ENCODE results near the gene HNRNPH1. TPM values are rescaled to one million over a fixed set of nuclear protein-coding genes. Genes with fewer than 3 reads are reported as not detected.

The HNRNPH1 gene
- total and polyA plus RNA-seq, 2 of the 8 experiments (the other 6 are each of a cell fraction or from before 2014, with no cell fraction given): 170 to 735 TPM

DNA sequence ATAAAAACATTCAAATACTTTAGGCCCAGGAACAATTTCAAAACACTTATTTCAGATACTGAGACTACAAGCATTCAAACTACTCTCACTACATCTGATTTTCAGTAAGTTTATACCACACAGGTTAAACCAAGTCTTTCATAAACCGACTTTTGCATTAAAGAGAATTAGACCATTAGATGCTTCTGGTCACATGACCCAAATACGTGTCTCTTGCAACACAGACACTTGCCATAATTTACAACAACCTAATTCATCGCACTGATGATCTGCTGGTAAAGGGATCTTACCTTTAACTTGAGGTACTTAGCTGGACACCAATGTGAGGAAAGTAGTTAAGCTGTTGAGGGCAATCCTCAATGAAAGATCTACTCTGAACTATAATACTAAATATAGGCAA lies 3.2 kb downstream of the HNRNPH1 start:
- H3K23me2 ChIP-seq (ENCODE audit: low read depth, low read length): peaks cover 14% of the 10 kb centered on the region
- no peak overlapping the region for H2BK20ac ChIP-seq (ENCODE audit: low read length)
- 77% methylated on average over 3 of the region's 3 CpGs; no CpG with 5 or more reads in 1 of the 2 experiments for WGBS, 2 experiments (ENCODE audit: extremely low coverage in 1 of 2, insufficient coverage in 1 of 2, insufficient read length in 1 of 2, insufficient replicate concordance in 2 of 2, low coverage in 1 of 2, low lambda C conversion rate in 2 of 2, missing lambda C conversion rate in 1 of 2)
- peaks cover 29 to 73% (median 60%) of the 10 kb centered on the region in 4 experiments for H3K36me3 ChIP-seq (ENCODE audit: control insufficient read depth in 2 of 4, insufficient read depth in 4 of 4, low read length in 3 of 4)
- no peak overlapping the region for H3K56ac ChIP-seq (replicated peaks; ENCODE audit: insufficient read length, low read depth, low read length)
- no peak for FAIRE-seq
- H2BK12ac ChIP-seq (ENCODE audit: low read depth, low read length): no peak overlapping the region
- no peak overlapping the region for H4K91ac ChIP-seq (replicated peaks; ENCODE audit: insufficient read length, low read length)
- no peak overlapping the region for H2BK15ac ChIP-seq (ENCODE audit: low read length)
- H4K5ac ChIP-seq (ENCODE audit: insufficient read length, low read depth, low read length): no peak overlapping the region
- H3K23ac ChIP-seq (ENCODE audit: insufficient read length): no peak overlapping the region
- peaks cover 5 to 24% (median 14%) of the 10 kb centered on the region in 4 experiments for H3K4me1 ChIP-seq (replicated peaks in 1 of 4; ENCODE audit: control insufficient read depth in 3 of 4, insufficient read depth in 4 of 4, low read length in 3 of 4)
- no peak overlapping the region for H2AK5ac ChIP-seq (ENCODE audit: low read depth, low read length)
- H4K8ac ChIP-seq (ENCODE audit: extremely low read depth, insufficient read depth, low read length): no peak overlapping the region
- peaks cover 36 to 46% of the 10 kb centered on the region in 2 experiments for H4K20me1 ChIP-seq (replicated peaks in 1 of 2; ENCODE audit: control insufficient read depth in 1 of 2, insufficient read depth in 2 of 2, low read length in 2 of 2)
- no peak overlapping the region for H2BK120ac ChIP-seq (replicated peaks; ENCODE audit: low read depth, low read length)
- H3K27me3 ChIP-seq (replicated peaks in 1 of 4; ENCODE audit: control insufficient read depth in 3 of 4, extremely low read depth in 1 of 4, insufficient read depth in 3 of 4, low read length in 3 of 4): no peaks in the 10 kb centered on the region
- ChIA-PET POLR2A (ENCODE audit: partially characterized antibody) (interaction anchor here (0.6 to 20.5 kb wide), 11 partner anchors 19 to 96 kb away, joined by 3 to 351 read pairs (median 3); partner anchors contain the start of gene CBY3), CTCF (ENCODE audit: partially characterized antibody) (interaction anchor here (0.6 to 7.7 kb wide), 5 partner anchors 9 to 47 kb away, joined by 3 to 67 read pairs (median 3); no protein-coding TSS in a partner anchor)
- H3K14ac ChIP-seq (ENCODE audit: insufficient read length): no peak overlapping the region
- H3K4me3 ChIP-seq (ENCODE audit: extremely low read depth in 1 of 4, insufficient read depth in 2 of 4, low read depth in 3 of 4, low read length in 4 of 4): peak overlapping the region in 3 of 4 experiments; percentile 3 to 99 (median 99); a peak in 5 of 8 replicates
- H2BK5ac ChIP-seq (ENCODE audit: low read depth, low read length): no peak overlapping the region
- no peak for DNase-seq (ENCODE audit: low read depth in 1 of 2, low spot score in 2 of 2)
- peak overlapping the region; percentile 75 to 94 for H3K4me2 ChIP-seq (ENCODE audit: insufficient read depth in 1 of 2, low read depth in 2 of 2, low read length in 2 of 2)
- peaks cover 3% of the 10 kb centered on the region; the same call in 1 of the 2 replicates for H3K79me1 ChIP-seq (ENCODE audit: low read depth, low read length)
- H3K9me3 ChIP-seq (ENCODE audit: insufficient read depth in 2 of 2, low read depth in 1 of 2, low read length in 1 of 2): no peaks in the 10 kb centered on the region
- no peak overlapping the region for H3K27ac ChIP-seq (ENCODE audit: low read depth, low read length)
- no peak overlapping the region for H2AFZ ChIP-seq (ENCODE audit: low read length)
- H3K9ac ChIP-seq (replicated peaks in 1 of 4; ENCODE audit: extremely low read depth in 1 of 4, low read depth in 3 of 4, low read length in 3 of 4): peak overlapping the region in 1 of 4 experiments; percentile 29; a peak in 1 of 7 replicates
- H3K79me2 ChIP-seq (ENCODE audit: control insufficient read depth in 1 of 2, insufficient read depth in 2 of 2, low read length in 2 of 2): peaks cover 13 to 61% of the 10 kb centered on the region in 2 experiments
- no peak overlapping the region for H3K4ac ChIP-seq (replicated peaks; ENCODE audit: insufficient read length, low read depth, low read length)
- no peak overlapping the region for H3K18ac ChIP-seq (ENCODE audit: extremely low read depth, low read length)
- no peak for TF ChIP-seq TBP (IDR thresholded peaks at IDR 0.05; ENCODE audit: low read depth, low read length)
- TF ChIP-seq, protein P1, sequence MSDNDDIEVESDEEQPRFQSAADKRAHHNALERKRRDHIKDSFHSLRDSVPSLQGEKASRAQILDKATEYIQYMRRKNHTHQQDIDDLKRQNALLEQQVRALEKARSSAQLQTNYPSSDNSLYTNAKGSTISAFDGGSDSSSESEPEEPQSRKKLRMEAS (IDR thresholded peaks at IDR 0.05): no peak

Measured in H1 (cell line).